H7 (cell line): ENCODE measurements around the gene JAZF1. TPM values are rescaled to one million over a fixed set of nuclear protein-coding genes. Genes with fewer than 3 reads are reported as not detected.

Experiments
- DNase-seq: peaks from one replicate; pipeline ENCODE4 v3.0.0; 2012
- H3K27me3 ChIP-seq: 2 replicates; pipeline ENCODE4 v1.6.0; 2011; ENCODE audit warnings: mild to moderate bottlenecking, low read length; ENCODE audit not compliant: control insufficient read depth, insufficient read depth
- H3K36me3 ChIP-seq: replicated peaks from 2 replicates; pipeline ENCODE4 v1.5.1; 2011; ENCODE audit warnings: low read length; ENCODE audit not compliant: control insufficient read depth, insufficient read depth
- H3K4me3 ChIP-seq: 2 replicates; pipeline ENCODE4 v1.5.1; 2011; ENCODE audit warnings: low read depth, mild to moderate bottlenecking, control low read depth, low read length, moderate library complexity; ENCODE audit not compliant: insufficient read depth
- total RNA-seq: library from RNA; depleted of rRNA; stranded (reverse); fragments of >200 nt; shearing (Covaris generic); gene quantifications from 2 replicates; pipeline ENCODE4 v1.2.3, GENCODE V29; 2014

The JAZF1 gene
- total RNA-seq, 1 experiment from 2014 or later, result 11.3 TPM

DNA sequence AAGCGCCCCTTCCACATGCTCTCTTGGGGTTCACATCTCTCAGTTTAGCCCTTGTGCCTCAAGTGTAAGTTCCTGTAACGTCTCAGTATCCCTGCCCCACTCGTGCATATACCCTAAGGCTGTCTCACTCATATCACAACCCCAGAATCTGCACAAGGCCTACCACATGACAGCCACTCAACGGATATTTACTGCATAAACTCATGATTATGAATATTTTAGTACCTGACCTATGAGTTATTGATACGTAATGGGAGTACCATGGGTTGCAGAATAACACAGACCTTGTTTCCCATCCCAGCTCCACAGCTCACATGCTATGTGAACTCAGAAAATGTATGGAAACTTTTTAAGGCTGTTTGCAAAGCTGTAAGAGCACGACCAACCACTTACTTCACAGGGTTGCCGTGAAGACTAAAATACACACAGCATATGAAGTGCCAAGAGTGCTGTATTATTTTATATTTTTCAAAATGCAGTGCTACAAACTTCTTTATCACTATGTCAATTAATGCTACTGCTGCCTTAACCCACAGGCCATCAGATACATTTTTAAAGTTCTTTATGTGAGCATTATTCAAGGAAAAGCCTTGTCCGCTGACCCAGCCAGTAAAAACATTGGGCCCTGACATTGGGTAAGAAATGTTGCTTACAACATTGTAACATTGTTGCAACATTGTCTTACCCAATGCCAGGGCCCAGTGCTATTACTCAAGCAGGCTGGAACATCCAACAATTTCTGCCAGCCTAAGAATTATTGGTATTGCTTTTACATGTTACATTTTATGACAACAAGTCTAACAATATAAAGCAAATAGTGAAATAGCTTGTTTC, 97.2 kb downstream of the JAZF1 start:
- Histone ChIP-seq H3K4me3 (no peak overlapping the region), H3K27me3 (no peaks in the 10 kb centered on the region), H3K36me3 (no peaks in the 10 kb centered on the region)
- no peak for DNase-seq

DNA sequence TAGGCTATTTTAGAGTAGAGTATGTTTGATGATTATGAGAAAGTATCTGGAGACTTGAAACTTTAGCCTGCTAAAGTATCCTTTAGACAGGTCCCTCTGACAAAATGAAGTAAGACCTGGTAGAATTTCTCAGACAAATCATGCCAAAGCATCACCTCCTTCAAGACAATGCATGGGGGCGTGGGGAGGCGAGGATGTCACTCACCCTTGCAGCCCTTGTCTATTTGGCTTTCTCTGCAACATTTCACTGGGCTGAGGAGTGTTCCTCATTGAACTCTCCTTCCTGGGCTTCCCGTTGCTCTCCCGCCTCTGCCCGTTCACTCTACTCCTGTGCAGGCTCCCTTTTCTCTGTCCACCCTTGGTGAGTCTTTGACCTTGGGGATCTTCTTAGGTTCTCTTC, 98.5 kb downstream of the JAZF1 start:
- Histone ChIP-seq H3K4me3 (no peak overlapping the region), H3K27me3 (no peaks in the 10 kb centered on the region), H3K36me3 (no peaks in the 10 kb centered on the region)
- DNase-seq, result no peak

DNA sequence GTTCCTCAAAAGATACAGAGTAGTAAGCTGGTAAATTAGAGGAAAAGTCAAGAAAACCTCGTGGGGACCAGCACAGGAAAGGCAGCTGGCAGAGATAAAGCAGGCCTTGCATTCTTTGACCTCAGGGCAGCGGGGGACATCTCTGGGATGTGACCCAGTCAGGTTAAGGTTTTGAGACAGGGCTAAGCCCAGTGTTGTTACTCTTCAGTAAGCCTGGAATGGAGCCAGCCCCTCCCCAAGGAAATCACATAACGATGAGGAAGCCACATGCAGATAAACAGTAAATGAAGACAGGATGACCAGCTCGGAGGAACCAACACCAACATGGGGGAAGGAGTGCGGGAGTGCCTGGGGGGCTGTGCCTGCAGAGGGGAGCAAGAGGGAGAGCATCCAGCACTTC, 99.6 kb downstream of the JAZF1 start:
- no peak for DNase-seq
- Histone ChIP-seq H3K4me3 (no peak overlapping the region), H3K27me3 (no peaks in the 10 kb centered on the region), H3K36me3 (no peaks in the 10 kb centered on the region)

DNA sequence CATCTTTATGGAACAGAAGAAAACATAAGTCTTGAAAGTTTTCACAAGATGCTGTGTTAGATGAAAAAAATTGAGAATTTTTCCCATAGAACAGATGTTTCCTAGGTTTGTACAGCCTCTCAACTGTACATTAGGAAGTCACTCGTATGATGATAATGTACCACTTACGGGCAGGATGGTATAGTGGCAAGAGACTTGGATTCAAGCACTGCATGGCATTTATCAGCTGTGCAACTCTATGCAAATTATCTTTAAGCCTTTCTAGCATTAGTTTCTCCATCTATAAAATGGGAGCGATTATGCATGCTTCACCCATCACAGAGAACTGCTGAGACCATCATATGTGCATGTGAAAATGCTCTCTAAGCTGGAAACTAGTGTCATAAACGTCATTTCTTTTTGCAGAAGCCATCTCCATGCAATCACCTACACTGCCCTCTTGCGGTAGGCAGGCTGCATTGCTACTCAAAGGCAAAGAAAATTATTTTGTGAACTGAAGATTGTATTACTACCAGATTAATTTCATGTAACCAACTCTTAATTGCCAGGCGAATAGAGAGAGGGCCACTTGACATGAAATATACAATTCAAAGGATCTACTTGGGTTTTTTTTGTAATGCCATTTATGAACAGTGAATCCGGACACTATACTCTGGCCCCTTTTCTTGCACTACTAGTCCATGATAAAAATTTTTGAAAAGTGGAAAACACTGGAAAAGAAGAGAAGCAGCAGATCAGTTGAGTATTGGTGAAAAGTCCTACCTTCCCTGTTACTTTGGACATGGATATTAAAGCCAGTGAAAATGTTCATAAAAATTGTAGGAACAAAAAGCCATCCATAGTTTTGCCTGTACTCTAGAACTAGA, 102.3 kb downstream of the JAZF1 start:
- H3K4me3 ChIP-seq, result no peak overlapping the region
- H3K36me3 ChIP-seq, result no peaks in the 10 kb centered on the region
- DNase-seq, result no peak
- H3K27me3 ChIP-seq, result no peaks in the 10 kb centered on the region

DNA sequence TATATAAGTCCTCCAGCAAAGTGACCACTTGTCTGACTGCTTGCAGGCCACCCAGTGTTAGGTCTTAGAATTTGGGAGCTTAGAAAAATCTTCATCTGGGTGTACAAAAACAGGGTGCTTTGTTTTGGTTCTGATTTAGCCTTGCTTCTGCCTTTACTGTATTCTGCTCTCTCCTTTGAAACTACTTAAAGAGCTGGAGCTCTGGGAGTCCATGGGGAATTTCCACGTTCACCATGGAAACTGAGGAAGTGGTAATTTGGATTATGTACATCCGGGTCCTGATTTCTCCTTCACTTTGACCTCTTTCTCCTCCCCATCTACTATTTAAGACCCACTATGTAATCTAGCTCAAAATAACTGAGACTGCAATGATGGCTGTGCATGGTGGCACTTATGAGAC, 103.0 kb downstream of the JAZF1 start:
- Histone ChIP-seq H3K27me3 (no peaks in the 10 kb centered on the region), H3K4me3 (no peak overlapping the region), H3K36me3 (no peaks in the 10 kb centered on the region)
- no peak for DNase-seq

DNA sequence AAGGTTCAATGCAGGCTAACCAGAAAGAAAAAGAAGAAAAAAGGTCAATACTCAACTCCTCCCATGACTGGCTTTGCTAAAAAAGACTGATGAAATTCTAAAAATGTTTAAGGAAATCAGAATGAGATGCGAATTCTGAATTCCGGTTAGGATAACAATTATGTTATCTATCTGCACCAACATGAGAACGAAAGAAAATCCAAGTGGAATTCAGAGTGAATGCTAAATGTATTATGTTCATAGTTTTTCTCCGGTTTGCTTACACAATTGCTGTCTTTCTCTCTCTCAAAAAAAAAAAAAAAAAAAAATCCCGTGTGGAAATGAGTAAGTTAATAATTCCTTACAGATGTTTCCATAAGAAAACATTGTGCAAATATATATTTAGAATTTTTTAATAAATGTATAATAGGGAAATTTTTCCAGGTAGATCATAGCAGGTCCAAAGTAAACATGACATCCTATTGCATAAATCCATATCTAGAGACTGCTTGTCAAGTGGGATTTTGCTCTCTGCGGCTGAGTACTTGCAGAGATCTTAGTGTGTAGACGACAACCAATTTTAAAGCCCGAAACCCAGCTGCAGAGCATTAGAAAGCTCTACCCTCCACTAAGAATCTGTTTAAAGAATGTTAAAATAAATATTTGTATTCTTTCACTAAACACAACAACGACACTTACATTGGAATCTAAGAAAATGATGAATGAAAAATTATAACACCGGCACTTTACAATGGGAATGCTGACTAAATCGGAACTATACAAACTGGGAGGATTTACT, 104.0 kb downstream of the JAZF1 start:
- no peak for DNase-seq
- Histone ChIP-seq H3K4me3 (no peak overlapping the region), H3K27me3 (no peaks in the 10 kb centered on the region), H3K36me3 (no peaks in the 10 kb centered on the region)

DNA sequence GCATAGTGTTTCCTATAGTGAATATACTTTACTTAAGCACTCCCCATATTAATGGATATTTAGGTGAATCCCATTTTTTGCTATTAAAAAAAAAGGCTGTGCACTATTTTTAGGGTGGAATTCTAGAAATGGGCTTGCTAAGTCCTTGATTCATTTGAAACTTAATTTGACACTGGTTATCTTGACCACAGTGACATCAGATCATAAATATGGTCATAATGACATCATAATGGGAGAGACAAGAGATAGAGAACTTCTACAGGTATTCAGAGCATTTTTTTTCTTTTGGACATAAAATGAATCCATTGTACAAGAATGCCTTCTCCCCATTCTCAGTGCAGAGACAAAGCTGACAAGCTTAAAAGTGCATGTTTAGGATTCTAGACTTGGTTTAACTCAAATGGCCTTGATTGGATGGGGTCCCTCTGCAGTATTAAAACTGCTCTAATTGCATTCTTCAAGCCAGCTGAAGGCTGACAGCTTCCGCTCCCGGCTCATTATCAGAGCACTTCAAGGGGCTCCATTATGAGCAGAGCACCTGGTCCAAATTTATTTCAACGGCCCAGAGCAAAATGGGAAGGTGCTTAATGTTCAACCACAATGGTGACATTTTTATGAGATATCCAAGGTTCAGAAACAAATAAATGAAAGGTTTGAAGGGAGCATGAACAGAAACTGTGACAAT, 104.8 kb downstream of the JAZF1 start:
- no peak for DNase-seq
- Histone ChIP-seq H3K27me3 (no peaks in the 10 kb centered on the region), H3K36me3 (no peaks in the 10 kb centered on the region), H3K4me3 (no peak overlapping the region)

DNA sequence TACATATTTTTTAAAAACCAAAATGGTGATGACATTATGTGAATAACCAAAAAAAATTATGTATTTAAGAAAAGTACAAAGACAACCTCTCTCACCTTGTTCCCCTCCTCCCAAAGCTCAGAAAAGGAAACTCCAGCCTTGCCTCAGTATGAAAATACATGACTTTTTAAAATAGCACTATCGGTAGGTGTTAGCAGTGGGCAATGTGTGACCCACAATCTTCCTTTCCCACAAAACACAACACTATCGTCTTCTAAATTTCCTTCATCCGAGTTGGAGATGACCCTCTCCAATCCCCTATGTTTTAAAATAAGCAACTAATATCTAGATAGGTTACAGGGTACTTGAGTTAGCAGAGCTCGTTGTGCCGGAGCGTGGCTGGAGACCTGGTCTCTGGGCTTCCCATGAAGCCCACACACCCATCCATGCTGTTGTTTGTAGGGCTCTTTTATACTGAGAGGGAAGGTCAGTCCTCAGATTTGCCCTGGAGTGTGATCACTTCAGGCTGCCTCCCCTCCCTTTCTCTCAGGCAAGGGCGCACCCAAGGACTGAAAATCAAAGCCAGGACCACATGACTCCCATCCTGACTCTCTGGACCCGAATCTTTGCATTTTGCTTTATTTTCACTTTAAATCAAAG, 107.6 kb downstream of the JAZF1 start:
- Histone ChIP-seq H3K27me3 (no peaks in the 10 kb centered on the region), H3K36me3 (no peaks in the 10 kb centered on the region), H3K4me3 (no peak overlapping the region)
- no peak for DNase-seq

DNA sequence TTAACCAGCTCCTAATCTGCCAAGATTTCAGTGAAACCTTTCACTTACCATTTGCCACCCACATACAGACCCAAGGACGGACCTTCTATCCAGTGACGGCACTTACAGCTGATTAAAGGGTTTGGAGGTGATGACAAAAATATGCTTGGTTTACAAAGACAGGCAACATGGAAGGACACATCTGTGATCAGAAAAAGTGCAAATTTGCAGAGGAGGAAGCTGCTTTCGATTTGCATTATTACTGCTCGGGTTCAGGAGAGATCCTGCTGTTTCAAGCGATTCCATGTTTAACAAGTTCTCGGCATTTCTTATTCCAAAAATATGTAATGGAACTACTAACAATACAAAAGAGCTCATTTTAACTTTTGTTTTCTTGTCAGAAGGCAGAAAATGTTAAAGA, 109.0 kb downstream of the JAZF1 start:
- H3K27me3 ChIP-seq, result no peaks in the 10 kb centered on the region
- DNase-seq, result no peak
- no peaks in the 10 kb centered on the region for H3K36me3 ChIP-seq
- H3K4me3 ChIP-seq, result no peak overlapping the region

DNA sequence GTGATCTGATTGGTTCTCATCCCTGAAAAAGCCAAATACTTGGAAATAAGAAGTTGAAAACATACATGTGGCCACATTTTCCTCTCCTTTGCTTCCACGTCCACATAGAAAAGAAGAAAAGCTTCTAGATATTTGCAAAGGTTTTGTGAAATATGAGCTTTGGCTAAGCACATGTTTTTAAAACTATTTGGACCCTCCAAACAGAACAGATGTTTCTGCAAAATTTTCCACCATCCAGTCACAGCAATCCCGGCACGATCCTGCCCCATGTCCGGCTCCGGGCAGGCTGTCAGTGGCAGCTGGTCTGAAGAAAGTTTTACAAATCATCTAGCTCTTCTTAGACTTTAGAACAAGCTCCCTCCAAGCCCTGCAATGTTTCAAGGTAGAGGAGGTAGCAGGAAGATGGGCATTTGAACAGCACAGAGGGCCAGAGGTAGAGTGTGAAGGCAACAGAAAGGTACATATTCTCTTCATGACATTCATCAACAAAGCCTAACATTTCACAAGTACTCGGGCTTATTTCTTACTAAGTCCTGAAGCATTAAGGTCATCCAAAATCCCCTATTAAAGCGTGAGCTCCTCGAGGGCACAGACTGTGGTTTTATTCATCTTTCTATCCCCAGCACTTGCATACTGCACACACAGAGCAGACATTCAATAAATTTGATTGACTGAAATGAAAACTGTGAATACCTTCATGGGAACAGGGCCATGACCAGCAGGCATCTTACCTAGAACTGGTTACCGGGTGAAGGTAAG, 110.1 kb downstream of the JAZF1 start:
- Histone ChIP-seq H3K4me3 (no peak overlapping the region), H3K27me3 (no peaks in the 10 kb centered on the region), H3K36me3 (no peaks in the 10 kb centered on the region)
- no peak for DNase-seq

DNA sequence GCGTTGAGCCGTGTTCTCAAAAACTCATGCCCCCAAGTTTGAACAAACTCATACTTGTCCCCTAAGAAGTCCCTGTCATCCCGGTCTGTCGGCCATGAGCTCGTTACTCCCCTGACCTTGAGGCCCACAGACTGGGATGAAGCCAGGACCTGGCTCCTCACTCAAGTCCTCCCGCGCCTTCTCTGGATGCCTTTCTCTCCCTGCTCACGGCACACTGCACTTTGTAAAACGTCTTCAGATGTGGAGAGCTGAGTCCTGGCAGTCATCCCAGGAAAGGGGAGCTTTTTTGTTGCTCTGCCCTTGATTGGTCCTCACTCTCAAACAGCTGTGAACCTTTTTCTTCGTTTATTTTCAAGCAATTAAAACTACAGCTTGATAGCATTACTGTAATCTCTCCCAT, 110.8 kb downstream of the JAZF1 start:
- no peaks in the 10 kb centered on the region for H3K36me3 ChIP-seq
- no peaks in the 10 kb centered on the region for H3K27me3 ChIP-seq
- no peak overlapping the region for H3K4me3 ChIP-seq
- DNase-seq, result no peak

DNA sequence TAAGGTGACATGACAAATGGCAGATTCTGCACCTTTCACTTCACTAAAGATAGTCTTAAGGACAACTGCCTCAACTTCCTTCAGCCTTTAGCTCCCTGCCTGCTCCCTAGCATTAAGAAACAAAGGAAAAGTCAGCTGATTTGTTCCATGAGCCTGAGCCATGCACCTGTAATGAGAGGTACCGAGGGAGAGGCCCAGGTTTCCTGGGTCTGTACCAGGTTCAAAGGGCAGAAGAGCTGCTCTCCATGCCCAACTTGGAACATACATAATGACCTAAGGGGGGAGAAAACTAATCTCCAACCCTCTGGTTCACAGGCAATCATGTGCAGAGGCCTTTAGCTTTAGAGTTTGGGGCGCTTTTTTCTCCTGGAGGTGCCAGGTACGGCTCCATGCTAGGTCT, 111.2 kb downstream of the JAZF1 start:
- no peaks in the 10 kb centered on the region for H3K27me3 ChIP-seq
- no peaks in the 10 kb centered on the region for H3K36me3 ChIP-seq
- H3K4me3 ChIP-seq, result no peak overlapping the region

DNA sequence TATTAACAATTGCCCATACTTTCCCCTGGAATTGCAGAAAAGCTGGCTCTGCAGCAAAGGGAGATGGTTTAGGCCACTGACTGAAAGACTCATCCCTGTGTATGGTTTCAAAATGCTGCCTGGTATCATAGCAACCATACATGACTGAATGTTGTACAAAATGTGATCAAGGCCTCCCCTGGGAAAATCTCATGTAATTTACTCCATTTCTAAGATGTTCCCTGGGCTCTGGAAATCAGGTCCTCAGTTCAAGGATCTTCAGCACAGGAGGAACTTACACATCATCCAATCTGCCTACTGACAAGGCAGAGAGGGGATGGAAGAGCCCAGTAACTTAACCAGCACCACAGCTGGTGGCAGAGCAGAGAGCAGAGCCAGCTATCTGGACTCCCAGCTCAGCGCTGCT, 111.8 kb downstream of the JAZF1 start:
- DNase-seq, result no peak
- Histone ChIP-seq H3K27me3 (no peaks in the 10 kb centered on the region), H3K36me3 (no peaks in the 10 kb centered on the region), H3K4me3 (no peak overlapping the region)

More for the DNA sequence above, 111.2 kb downstream of the JAZF1 start:
- DNase-seq, result no peak
